WTC11 (cell line): ENCODE data around the gene KBTBD12. TPM values are rescaled to one million over a fixed set of nuclear protein-coding genes. Genes with fewer than 3 reads are reported as not detected.
"Not testable (repeated sequence)": the region's sequence is repeated elsewhere in the genome, so short reads cannot be mapped to it uniquely, and the experiment has no call there.

ENCODE experiments used
- ATAC-seq: fragments of 200-7000 bp; cut with Tn5 transposase; 2 replicates; pipeline ENCODE4 v1.10.0; 2021; ENCODE audit warnings: mild to moderate bottlenecking, moderate library complexity
- CTCF ChIA-PET: fragments of 300-600 bp; sonication (Branson Sonifier 250); formaldehyde crosslinking; loops from one replicate; lab custom pipeline; 2021; ENCODE audit warnings: antibody characterized with exemption; lab: Charles Lee
- POLR2A ChIA-PET: fragments of 350-600 bp; sonication (Branson Sonifier 250); formaldehyde crosslinking; loops from one replicate; lab custom pipeline; 2021; ENCODE audit warnings: antibody characterized with exemption; lab: Charles Lee
- DNase-seq: peaks from one replicate; pipeline ENCODE4 v3.0.0; 2021; ENCODE audit warnings: low spot score
- H3K27ac Mint-ChIP-seq: 2 replicates; pipeline ENCODE4 v1.8.0; 2021; ENCODE audit warnings: mixed read lengths
- H3K27me3 Mint-ChIP-seq: 2 replicates; pipeline ENCODE4 v1.8.0; 2021; ENCODE audit warnings: low read depth, mild to moderate bottlenecking, moderate library complexity, mixed read lengths
- H3K36me3 Mint-ChIP-seq: 2 replicates; pipeline ENCODE4 v1.8.0; 2021; ENCODE audit warnings: mixed read lengths
- H3K4me1 Mint-ChIP-seq: 2 replicates; pipeline ENCODE4 v1.8.0; 2022; ENCODE audit warnings: mixed read lengths
- H3K4me3 Mint-ChIP-seq: 2 replicates; pipeline ENCODE4 v1.8.0; 2021; ENCODE audit warnings: mild to moderate bottlenecking, moderate library complexity, mixed read lengths
- H3K9me3 Mint-ChIP-seq: 2 replicates; pipeline ENCODE4 v1.8.0; 2021; ENCODE audit warnings: mixed read lengths
- CBFB ChIP-seq: sonication (generic); formaldehyde crosslinking; IDR thresholded peaks from 2 replicates; pipeline ENCODE4 v1.8.1; 2022; ENCODE audit warnings: mild to moderate bottlenecking, low read depth, missing genetic modification reagents
- CREM ChIP-seq: sonication (generic); formaldehyde crosslinking; IDR thresholded peaks from 2 replicates; pipeline ENCODE4 v1.8.1; 2022; ENCODE audit warnings: mild to moderate bottlenecking, missing genetic modification reagents, moderate library complexity
- E2F1 ChIP-seq: sonication (generic); formaldehyde crosslinking; IDR thresholded peaks from 2 replicates; pipeline ENCODE4 v1.8.0; 2022; ENCODE audit warnings: mild to moderate bottlenecking, missing genetic modification reagents
- E2F4 ChIP-seq: sonication (generic); formaldehyde crosslinking; IDR thresholded peaks from 2 replicates; pipeline ENCODE4 v1.8.1; 2022; ENCODE audit warnings: low read depth, mild to moderate bottlenecking, moderate library complexity, missing genetic modification reagents, borderline replicate concordance
- ESRRA ChIP-seq: sonication (generic); formaldehyde crosslinking; IDR thresholded peaks from 2 replicates; pipeline ENCODE4 v1.8.1; 2022; ENCODE audit warnings: mild to moderate bottlenecking, missing genetic modification reagents, borderline replicate concordance
- ETV6 ChIP-seq: sonication (generic); formaldehyde crosslinking; IDR thresholded peaks from 2 replicates; pipeline ENCODE4 v1.8.1; 2022; ENCODE audit warnings: mild to moderate bottlenecking, missing genetic modification reagents
- FOXP4 ChIP-seq: sonication (generic); formaldehyde crosslinking; IDR thresholded peaks from 2 replicates; pipeline ENCODE4 v1.8.0; 2022; ENCODE audit warnings: mild to moderate bottlenecking, missing genetic modification reagents
- GABPB1 ChIP-seq: sonication (generic); formaldehyde crosslinking; IDR thresholded peaks from 2 replicates; pipeline ENCODE4 v1.8.1; 2023; ENCODE audit warnings: mild to moderate bottlenecking, missing genetic modification reagents
- HMGA2 ChIP-seq: fragments of 250-450 bp; sonication (Bioruptor Pico); IDR thresholded peaks from 2 replicates; pipeline ENCODE4 v1.4.0; 2021; ENCODE audit warnings: mild to moderate bottlenecking, moderate library complexity
- JUN ChIP-seq: sonication (generic); formaldehyde crosslinking; IDR thresholded peaks from 2 replicates; pipeline ENCODE4 v1.8.0; 2023; ENCODE audit warnings: mild to moderate bottlenecking, missing genetic modification reagents
- NFYB ChIP-seq: sonication (generic); formaldehyde crosslinking; conservative IDR thresholded peaks from 2 replicates; pipeline ENCODE4 v1.8.0; 2022; ENCODE audit warnings: low read depth, missing genetic modification reagents
- NR2C2 ChIP-seq: sonication (generic); formaldehyde crosslinking; IDR thresholded peaks from 2 replicates; pipeline ENCODE4 v1.8.0; 2022; ENCODE audit warnings: mild to moderate bottlenecking, missing genetic modification reagents
- NR3C1 ChIP-seq: sonication (generic); formaldehyde crosslinking; conservative IDR thresholded peaks from 2 replicates; pipeline ENCODE4 v1.8.1; 2023; ENCODE audit warnings: low read depth, mild to moderate bottlenecking, missing genetic modification reagents
- PRDM15 ChIP-seq: sonication (generic); formaldehyde crosslinking; IDR thresholded peaks from 2 replicates; pipeline ENCODE4 v1.8.0; 2022; ENCODE audit warnings: missing genetic modification reagents
- PRRX2 ChIP-seq: fragments of 250-450 bp; sonication (Bioruptor Pico); IDR thresholded peaks from 2 replicates; pipeline ENCODE4 v1.8.0; 2021; ENCODE audit warnings: mild to moderate bottlenecking
- SP1 ChIP-seq: sonication (generic); formaldehyde crosslinking; conservative IDR thresholded peaks from 2 replicates; pipeline ENCODE4 v1.8.1; 2022; ENCODE audit warnings: missing genetic modification reagents
- TCF7 ChIP-seq: sonication (generic); formaldehyde crosslinking; IDR thresholded peaks from 2 replicates; pipeline ENCODE4 v1.8.0; 2022; ENCODE audit warnings: mild to moderate bottlenecking, low read depth, missing genetic modification reagents, moderate library complexity
- TEAD1 ChIP-seq: sonication (generic); formaldehyde crosslinking; IDR thresholded peaks from 2 replicates; pipeline ENCODE4 v1.8.0; 2022; ENCODE audit warnings: mild to moderate bottlenecking, missing genetic modification reagents
- USF1 ChIP-seq: sonication (generic); formaldehyde crosslinking; IDR thresholded peaks from 2 replicates; pipeline ENCODE4 v1.8.0; 2022; ENCODE audit warnings: mild to moderate bottlenecking, missing genetic modification reagents
- ZNF263 ChIP-seq: sonication (generic); formaldehyde crosslinking; IDR thresholded peaks from 2 replicates; pipeline ENCODE4 v1.8.1; 2022; ENCODE audit warnings: low read depth, mild to moderate bottlenecking, moderate library complexity, missing genetic modification reagents
- ZNF281 ChIP-seq: sonication (generic); formaldehyde crosslinking; IDR thresholded peaks from 2 replicates; pipeline ENCODE4 v1.8.0; 2023; ENCODE audit warnings: mild to moderate bottlenecking, missing genetic modification reagents
- total RNA-seq: library from RNA; stranded (reverse); gene quantifications from 3 replicates; pipeline ENCODE4 v1.2.3, GENCODE V29; 2021

KBTBD12 gene
- total RNA-seq, 1 experiment from 2014 or later = 0.22 TPM

GRCh38 chr3:127911421-127911931 is 3.6 kb upstream of the KBTBD12 start:
- H3K9me3 Mint-ChIP-seq = peaks cover 16% of the 10 kb centered on the region
- DNase-seq = no peak
- peaks cover 73% of the 10 kb centered on the region for H3K27me3 Mint-ChIP-seq
- no peak for ATAC-seq
- ChIA-PET POLR2A (no interaction called here), CTCF (interaction anchor here (0.6 kb wide), 1 partner anchor 999 kb away, joined by 5 read pairs; no protein-coding TSS in a partner anchor)
- peaks cover 3% of the 10 kb centered on the region; the same call in 1 of the 2 replicates for H3K4me1 Mint-ChIP-seq
- H3K36me3 Mint-ChIP-seq = peaks cover 9% of the 10 kb centered on the region; the same call in 1 of the 2 replicates
- H3K27ac Mint-ChIP-seq = no peak overlapping the region
- TF ChIP-seq PRDM15 (CRISPR knock-in tag) = peak; percentile 47; the same call in 1 of the 2 replicates
- TF ChIP-seq TEAD1 (CRISPR knock-in tag) = no peak
- H3K4me3 Mint-ChIP-seq = no peak overlapping the region

- CTCF ChIA-PET, H3K36me3 Mint-ChIP-seq, DNase-seq, H3K4me1 Mint-ChIP-seq, H3K27ac Mint-ChIP-seq, H3K4me3 Mint-ChIP-seq, POLR2A ChIA-PET, ATAC-seq: not testable (repeated sequence)
- Mint-ChIP-seq H3K9me3 (peaks cover 16% of the 10 kb centered on the region), H3K27me3 (peaks cover 68% of the 10 kb centered on the region)
- TF ChIP-seq NFYB (CRISPR knock-in tag) = peak; percentile 64
Observed at GRCh38 chr3:127913841-127914240, 1.2 kb upstream of the KBTBD12 start.

- POLR2A ChIA-PET = no interaction called here
- CTCF ChIA-PET = no interaction called here
- peaks cover 63% of the 10 kb centered on the region for H3K27me3 Mint-ChIP-seq
- ATAC-seq = no peak
- no peak for DNase-seq
- H3K4me1 Mint-ChIP-seq = peaks cover 3% of the 10 kb centered on the region; the same call in 1 of the 2 replicates
- H3K4me3 Mint-ChIP-seq = peak overlapping the region; percentile 61
- peaks cover 9% of the 10 kb centered on the region; the same call in 1 of the 2 replicates for H3K36me3 Mint-ChIP-seq
- H3K9me3 Mint-ChIP-seq = peaks cover 16% of the 10 kb centered on the region
- H3K27ac Mint-ChIP-seq = no peak overlapping the region
- TF ChIP-seq E2F1 (CRISPR knock-in tag) = no peak
- no peak for TF ChIP-seq PRRX2 (CRISPR knock-in tag)
- TF ChIP-seq NR3C1 = no peak
- no peak for TF ChIP-seq JUN
- no peak for TF ChIP-seq FOXP4 (CRISPR knock-in tag)
- TF ChIP-seq USF1 (CRISPR knock-in tag) = no peak
- TF ChIP-seq NR2C2 (CRISPR knock-in tag) = no peak
- TF ChIP-seq TCF7 = no peak
- TF ChIP-seq HMGA2 = no peak
- no peak for TF ChIP-seq GABPB1 (CRISPR knock-in tag)
- no peak for TF ChIP-seq CBFB (CRISPR knock-in tag)
- TF ChIP-seq ZNF263 = no peak
- TF ChIP-seq CREM = no peak
- no peak for TF ChIP-seq SP1
- TF ChIP-seq ETV6 = no peak
- TF ChIP-seq ESRRA (CRISPR knock-in tag) = no peak
- TF ChIP-seq ZNF281 (CRISPR knock-in tag) = no peak
- TF ChIP-seq E2F4 (CRISPR knock-in tag) = no peak
Observed at GRCh38 chr3:127914584-127914983, 448 bp upstream of the KBTBD12 start.
